Activated CD4-positive, alpha-beta T cell treated with anti-CD3 and anti-CD28 coated beads for 48 hours (primary cell): ENCODE data around the gene MSMP.
A peak's percentile ranks its signal among the peaks of the same experiment; 100 is the strongest.

Experiments used
- DNase-seq: peaks from one replicate; pipeline ENCODE4 v3.0.0-alpha.2; 2020

The MSMP gene

GRCh38 chr9:35769763-35770162 is 15.7 kb upstream of the MSMP start:
- DNase-seq = no peak

GRCh38 chr9:35767458-35767857 is 13.4 kb upstream of the MSMP start:
- DNase-seq = no peak

GRCh38 chr9:35766997-35767396 is 12.9 kb upstream of the MSMP start:
- DNase-seq = no peak

- no peak for DNase-seq
These were observed 9.7 kb upstream of the MSMP start for GRCh38 chr9:35763803-35764202.

DNA sequence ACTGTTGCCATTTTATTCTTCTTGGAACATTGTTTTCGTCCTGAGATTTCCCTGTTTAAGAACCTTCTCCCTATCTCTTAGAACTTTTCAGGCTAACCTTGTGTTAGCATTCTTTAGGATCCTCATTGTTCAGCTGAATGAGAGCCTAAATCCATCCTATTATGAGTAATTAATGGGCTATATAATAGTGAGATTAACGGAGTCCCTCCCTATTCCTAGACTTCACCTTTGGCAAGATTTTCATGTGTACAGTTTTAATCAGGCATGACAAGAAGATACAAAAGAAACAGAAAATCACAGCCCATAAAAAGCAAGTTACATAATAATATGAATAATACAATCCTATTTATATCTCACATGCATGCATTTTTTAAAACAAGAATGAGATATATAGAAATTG is 9.1 kb upstream of the MSMP start:
- no peak for DNase-seq

DNA sequence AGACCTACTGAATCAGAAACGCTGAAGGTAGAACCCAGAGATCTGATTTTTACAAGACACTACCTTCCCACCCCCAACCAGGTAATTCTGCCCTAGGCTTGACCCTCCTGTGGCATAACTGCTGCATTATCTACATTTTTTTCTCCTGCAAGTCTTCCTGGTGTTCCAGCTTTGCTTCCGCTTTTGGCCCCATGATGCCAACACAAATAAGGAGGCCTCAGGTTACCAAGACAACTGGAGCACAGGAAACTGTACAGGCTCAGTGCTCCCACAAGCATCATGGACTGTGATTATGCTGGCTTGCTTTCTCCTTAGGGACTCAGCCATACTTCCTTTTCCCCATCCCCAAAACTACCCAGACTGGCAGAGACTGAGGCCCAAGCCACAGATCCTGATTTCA is 6.6 kb upstream of the MSMP start:
- no peak for DNase-seq

GRCh38 chr9:35759795-35760194 is 5.7 kb upstream of the MSMP start:
- no peak for DNase-seq

DNA sequence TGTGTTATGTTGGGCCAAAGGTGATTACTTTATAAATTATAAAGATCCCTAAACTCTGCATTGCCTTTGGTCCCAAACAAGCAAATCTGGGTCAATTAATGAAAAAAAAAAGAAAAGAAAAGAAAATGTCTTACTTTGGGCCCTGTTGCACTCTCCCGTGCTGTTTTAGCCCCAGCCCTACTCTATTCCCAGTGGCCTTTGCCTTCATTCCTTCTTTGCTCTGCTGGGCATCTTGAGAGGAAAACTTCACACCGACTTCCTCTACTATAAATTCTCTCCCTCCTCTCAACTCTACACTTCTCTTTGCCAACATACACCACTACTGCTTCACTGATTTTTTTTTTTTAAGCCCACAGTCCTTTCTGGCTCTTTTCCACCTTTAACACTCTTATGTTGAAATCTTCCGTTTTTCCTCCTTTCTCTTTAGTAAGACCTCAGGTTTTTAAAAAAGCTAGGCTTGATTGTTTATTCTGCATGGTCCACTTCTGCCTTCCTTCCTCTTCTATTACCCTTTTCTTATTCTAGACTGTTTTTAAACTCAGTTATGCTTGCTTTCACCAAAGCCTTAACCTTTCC is 4.5 kb upstream of the MSMP start:
- DNase-seq = no peak

GRCh38 chr9:35757892-35758275 is 3.8 kb upstream of the MSMP start:
- DNase-seq = no peak

GRCh38 chr9:35757226-35757891 is 3.3 kb upstream of the MSMP start:
- DNase-seq = peak; percentile 28

DNA sequence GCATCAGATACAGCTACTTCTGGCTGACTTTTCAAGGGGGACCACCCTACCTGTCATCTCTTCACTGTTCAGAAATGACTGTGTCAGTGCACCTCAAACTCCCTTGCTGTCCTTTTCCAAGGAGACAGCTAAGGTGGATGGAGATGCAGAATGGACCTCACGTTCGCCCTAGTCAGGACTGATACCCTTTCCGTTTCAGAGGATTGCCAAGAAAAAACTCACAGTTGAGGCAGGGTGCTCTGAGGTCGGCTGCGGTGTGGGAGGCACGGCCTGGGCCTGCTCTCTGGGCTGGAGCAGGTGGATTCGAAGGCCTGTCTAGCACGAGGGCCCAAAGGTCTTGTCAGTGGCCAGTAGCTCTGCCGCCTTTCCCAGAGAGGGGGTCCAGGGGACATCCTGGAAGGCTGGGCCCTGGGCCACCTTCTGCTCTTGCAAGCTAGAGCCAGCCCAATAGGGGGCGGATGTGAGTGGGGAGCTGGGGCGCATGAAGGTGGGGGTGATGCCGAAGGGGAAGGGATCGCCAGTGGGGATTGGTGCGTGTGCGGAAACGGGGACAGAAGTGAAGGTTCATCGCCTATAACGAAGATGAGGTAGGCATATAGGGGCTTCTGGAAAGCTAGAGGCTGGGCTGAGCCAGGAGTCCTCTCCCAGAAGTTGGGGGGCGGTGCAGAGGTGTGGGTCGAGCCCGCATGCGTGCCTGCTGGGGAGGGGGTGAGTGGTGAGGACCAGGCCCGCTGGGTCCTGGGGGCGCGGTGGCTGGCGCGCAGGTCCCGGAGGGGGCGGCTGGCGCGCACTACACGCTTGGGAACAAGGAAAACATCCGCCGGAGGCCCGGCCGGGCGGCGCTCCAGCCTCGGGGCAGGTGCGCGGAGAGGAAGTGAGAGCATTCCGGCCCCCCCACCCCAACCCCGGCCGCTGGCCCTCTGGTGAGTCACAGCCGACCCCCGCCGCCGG is 2.5 kb upstream of the MSMP start:
- DNase-seq = peak; percentile 90

GRCh38 chr9:35755071-35755470 is 995 bp upstream of the MSMP start:
- DNase-seq = no peak

DNA sequence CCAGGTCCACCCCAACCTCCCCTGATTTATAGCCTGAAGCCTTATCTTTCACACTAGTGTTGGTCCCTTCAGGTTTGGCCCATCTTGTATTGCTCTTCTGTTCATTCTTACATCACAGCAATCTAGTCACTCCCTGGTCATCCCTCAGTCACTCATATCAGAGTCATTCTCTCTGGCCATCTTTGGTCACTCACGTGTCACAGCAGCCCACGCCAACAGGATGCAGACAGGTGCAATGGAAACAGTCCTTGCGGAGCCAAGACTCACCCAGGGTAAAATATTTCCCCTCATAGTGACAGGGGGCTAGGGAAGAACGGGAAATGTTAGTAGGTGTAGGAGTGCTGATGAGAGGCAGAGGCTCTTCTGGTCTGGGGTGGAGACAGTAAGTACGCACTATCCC is 610 bp downstream of the MSMP start:
- no peak for DNase-seq

GRCh38 chr9:35750256-35750531 is 3.9 kb downstream of the MSMP start:
- DNase-seq = no peak

DNA sequence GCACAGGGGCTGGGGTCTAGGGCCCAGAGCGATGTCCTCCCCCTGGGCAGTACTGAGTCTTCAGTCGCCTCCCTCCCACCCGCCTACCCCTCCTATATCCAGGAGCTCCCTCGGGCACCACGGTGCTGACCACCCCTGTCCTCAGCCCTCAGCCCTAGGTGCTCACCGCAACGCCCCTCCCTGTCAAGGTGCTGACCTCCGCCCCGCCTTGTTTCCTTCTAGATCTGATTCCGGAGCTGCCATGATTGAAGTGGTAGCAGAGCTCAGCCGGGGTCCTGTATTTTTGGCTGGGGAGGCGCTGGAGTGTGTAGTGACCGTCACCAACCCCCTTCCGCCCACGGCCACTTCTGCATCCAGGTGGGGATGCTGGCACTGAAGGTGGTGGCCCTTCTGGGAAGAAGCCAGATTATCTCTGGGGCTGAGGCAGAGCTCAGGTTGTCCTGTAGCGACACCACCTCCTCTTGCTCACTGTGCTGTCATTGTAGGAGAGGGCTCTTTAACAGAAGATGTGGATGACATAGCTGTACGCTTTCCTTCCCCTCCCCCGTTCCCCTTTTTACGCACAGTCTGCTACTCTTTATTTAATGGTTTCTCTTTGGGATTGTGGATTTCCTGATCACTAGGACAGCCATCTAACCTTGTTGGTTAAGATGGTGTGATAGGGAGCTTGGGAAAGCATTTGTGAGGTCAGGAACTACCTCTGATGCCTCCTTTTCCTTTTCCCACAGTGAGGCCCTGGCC is 4.4 kb downstream of the MSMP start:
- peak; percentile 53 for DNase-seq

- DNase-seq = peak; percentile 74
These were observed 5.1 kb downstream of the MSMP start, which contains the start of the genes GBA2 and RGP1 for GRCh38 chr9:35748858-35749514. Gene GBA2, minus strand, starts transcription at chr9:35749228. Its CDS starts 524 bp downstream, at chr9:35748704. Gene RGP1, plus strand, starts transcription at chr9:35749287. Its CDS starts 469 bp downstream, at chr9:35749756.

GRCh38 chr9:35748242-35748857 is 5.7 kb downstream of the MSMP start:
- DNase-seq = peak; percentile 15

DNA sequence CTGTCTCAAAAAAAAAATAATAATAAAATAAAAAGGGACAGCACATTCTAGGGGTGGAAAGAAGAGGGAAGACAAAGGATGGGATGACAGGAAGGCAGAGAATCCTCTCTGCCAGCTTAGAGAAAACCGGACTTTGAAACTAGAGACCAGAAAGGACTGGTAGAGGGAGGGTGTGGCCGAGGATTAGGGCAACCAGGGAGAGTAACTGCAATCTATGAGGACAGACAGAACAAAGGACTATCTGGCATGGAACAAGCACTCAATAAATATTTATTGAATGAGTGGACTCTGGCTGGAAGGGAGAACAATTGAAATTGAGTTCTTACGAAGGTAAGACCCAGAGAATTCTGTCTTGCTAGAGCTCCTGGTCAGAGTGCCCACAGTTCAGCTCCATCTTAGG is 7.5 kb downstream of the MSMP start:
- DNase-seq = no peak

- no peak for DNase-seq
These were observed 8.5 kb downstream of the MSMP start for GRCh38 chr9:35745569-35745968.

GRCh38 chr9:35743880-35744518 is 10.1 kb downstream of the MSMP start:
- no peak for DNase-seq

- DNase-seq = no peak
These were observed 10.6 kb downstream of the MSMP start for GRCh38 chr9:35743452-35743851.

DNA sequence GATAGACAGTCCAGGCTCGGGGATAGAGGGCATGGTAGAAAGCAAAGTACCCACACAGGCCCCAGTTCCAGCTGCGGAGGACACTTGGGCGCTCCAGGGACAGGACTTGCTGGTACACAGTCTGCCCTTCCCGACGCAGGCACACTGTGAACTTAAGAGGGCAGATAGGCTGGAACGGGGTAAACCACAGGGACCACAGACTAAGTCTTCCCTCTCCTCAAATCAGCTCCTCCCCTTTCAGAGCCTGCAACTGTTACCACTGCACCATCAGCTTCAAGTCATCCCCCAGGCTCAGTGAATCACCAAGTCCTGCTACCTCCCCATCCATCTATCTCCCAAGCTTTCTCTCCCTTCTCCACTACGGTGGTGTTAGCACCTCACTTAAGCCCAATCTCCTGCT is 12.3 kb downstream of the MSMP start:
- DNase-seq = no peak
